Right lobe of liver (tissue), 6 donors: ENCODE results near the gene CCNK. TPM values are rescaled to one million over a fixed set of nuclear protein-coding genes. Genes with fewer than 3 reads are reported as not detected.
A peak's percentile ranks its signal among the peaks of the same experiment; 100 is the strongest.

ENCODE experiments used
- ATAC-seq, 4 donors: fragments of 200-7000 bp; cut with Tn5 transposase; one replicate each; pipeline ENCODE4 v1.9.1; 2020; ENCODE audit warnings: mild to moderate bottlenecking in 4 of 4, moderate library complexity in 4 of 4
- DNase-seq, 3 donors: peaks; one replicate each; pipeline ENCODE4 v3.0.0-alpha.2; 2020
- H3K27ac ChIP-seq, 3 donors: fragments of 200-600 bp; one replicate each; pipeline ENCODE4 v1.8.0; 2022
- H3K27me3 ChIP-seq, 2 donors: fragments of 200-600 bp; one replicate each; pipeline ENCODE4 v1.8.0; 2022
- H3K36me3 ChIP-seq, 4 donors: fragments of 200-600 bp; sonication (generic) in 1 of 4; one replicate each; pipeline versions ENCODE4 v1.5.1 to v1.8.0; 2017 to 2022; ENCODE audit warnings: control low read depth in 1 of 4
- H3K4me1 ChIP-seq, 4 donors: fragments of 200-600 bp; sonication (generic) in 1 of 4; one replicate each; pipeline versions ENCODE4 v1.5.1 to v1.8.0; 2017 to 2022; ENCODE audit warnings: control low read depth in 1 of 4
- H3K4me3 ChIP-seq, 3 donors: fragments of 200-600 bp; one replicate each; pipeline ENCODE4 v1.8.0; 2022
- H3K9me3 ChIP-seq, 4 donors: fragments of 200-600 bp; sonication (generic) in 1 of 4; one replicate each; pipeline versions ENCODE4 v1.5.1 to v1.8.0; 2017 to 2022; ENCODE audit warnings: control low read depth in 1 of 4
- CTCF ChIP-seq, 4 donors: fragments of 200-600 bp in 3 of 4; fragments of 450-650 bp in 1 of 4; IDR thresholded peaks; one replicate each; pipeline versions ENCODE4 v1.5.1 to v1.8.0; 2016 to 2022; ENCODE audit warnings: antibody characterized with exemption in 4 of 4, mild to moderate bottlenecking in 2 of 4
- POLR2A ChIP-seq: fragments of 450-650 bp; IDR thresholded peaks from one replicate; pipeline ENCODE4 v1.6.1; 2017; ENCODE audit warnings: antibody characterized with exemption, mild to moderate bottlenecking
- WGBS: methylation state at CpG from one replicate; pipeline ENCODE4 v1.1.6; 2018; ENCODE audit warnings: low coverage, low lambda C conversion rate; ENCODE audit not compliant: insufficient coverage; ENCODE audit errors: missing lambda C conversion rate; 5-methylcytosine and 5-hydroxymethylcytosine counted together
- intact Hi-C, 2 donors: fragments of 100-400 bp; cut with DNase I; formaldehyde crosslinking; loops; one replicate each; pipeline versions ENCODE4 v1.11.2 to v1.14.1; 2022
- total RNA-seq, 6 experiments: library from RNA; depleted of rRNA in 2 of 6; stranded (reverse); fragments of >200 nt in 2 of 6; fragmentation: NEBNext Ultra II Directional in 3 of 6; extraction: Animal tissue kit (Norgen Biotek cat#: 25700) in 3 of 6; gene quantifications; one replicate each; pipeline versions ENCODE4 v1.1.0 to v1.2.4, GENCODE V29; 2016 to 2023
- donor health status: DM: no; HTN: yes; CAD: no.
- donor health status: DM: no; HTN: no; CAD: no.
- donor health status: DM: no; HTN: no; CAD: no.
- donor health status: DM: no; HTN: yes; CAD: no.
- donor health status: DM: no; HTN: yes; CAD: no.

CCNK gene
- total RNA-seq, 6 experiments from 2014 or later = 11.8 to 23.4 (median 15.4) TPM

DNA sequence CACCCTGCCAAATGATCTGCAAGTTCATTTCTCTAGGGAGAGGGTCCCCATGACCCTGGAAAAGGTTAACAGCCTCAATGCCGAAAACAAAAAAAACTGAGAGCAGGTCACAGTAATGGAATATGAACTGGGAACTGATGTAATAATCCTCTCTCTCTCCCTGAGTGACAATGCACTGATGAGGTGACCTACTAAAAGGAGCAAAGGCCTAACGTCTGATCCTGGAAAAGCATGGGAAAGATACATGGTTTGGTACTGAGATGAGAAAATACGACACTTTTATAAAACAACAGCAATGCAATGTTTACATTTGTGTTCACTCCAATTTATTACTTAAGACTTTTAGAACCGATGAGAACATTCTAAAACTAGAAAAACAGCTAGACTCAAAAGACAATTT is 28.2 kb upstream of the CCNK start:
- H3K36me3 ChIP-seq = peaks cover 0 to 49% (median 13%) of the 10 kb centered on the region in 4 donors
- DNase-seq (no peak), ATAC-seq (no peak)
- TF ChIP-seq POLR2A (no peak), CTCF (IDR thresholded peaks at IDR 0.05) (no peak)
- 72% methylated on average over 4 of the region's 4 CpGs for whole genome bisulfite sequencing
- H3K4me1 ChIP-seq = no peaks in the 10 kb centered on the region
- H3K27ac ChIP-seq = no peak overlapping the region
- no peak overlapping the region for H3K4me3 ChIP-seq
- no peaks in the 10 kb centered on the region for H3K9me3 ChIP-seq
- intact Hi-C loops = no loop called here
- H3K27me3 ChIP-seq = no peaks in the 10 kb centered on the region

DNA sequence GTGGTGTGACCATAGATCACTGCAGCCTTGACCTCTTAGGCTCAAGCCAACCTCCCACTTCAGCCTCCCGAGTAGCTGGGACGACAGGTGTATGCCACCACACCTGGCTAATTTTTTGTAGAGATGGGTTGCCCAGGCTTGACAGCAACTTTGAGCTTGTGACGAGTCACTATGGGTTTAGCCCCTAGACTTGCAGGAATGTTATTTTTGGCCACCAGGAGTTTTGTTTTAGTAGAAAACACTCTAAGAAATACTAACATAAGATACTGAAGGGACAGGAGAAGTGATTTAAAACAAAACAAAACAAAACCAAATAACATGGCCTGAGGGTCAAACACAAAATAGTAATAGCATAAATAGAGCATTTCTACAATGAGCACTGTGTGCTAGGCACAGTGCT is 27.0 kb upstream of the CCNK start:
- H3K27me3 ChIP-seq = no peaks in the 10 kb centered on the region
- H3K4me3 ChIP-seq = no peak overlapping the region
- no peaks in the 10 kb centered on the region for H3K9me3 ChIP-seq
- 79% methylated on average over 3 of the region's 3 CpGs for WGBS
- no peak overlapping the region for H3K27ac ChIP-seq
- ATAC-seq (no peak), DNase-seq (no peak)
- intact Hi-C loops = no loop called here
- TF ChIP-seq POLR2A = no peak
- TF ChIP-seq CTCF (IDR thresholded peaks at IDR 0.05) = no peak
- H3K36me3 ChIP-seq = peaks cover 0 to 52% (median 14%) of the 10 kb centered on the region in 4 donors
- no peaks in the 10 kb centered on the region for H3K4me1 ChIP-seq

DNA sequence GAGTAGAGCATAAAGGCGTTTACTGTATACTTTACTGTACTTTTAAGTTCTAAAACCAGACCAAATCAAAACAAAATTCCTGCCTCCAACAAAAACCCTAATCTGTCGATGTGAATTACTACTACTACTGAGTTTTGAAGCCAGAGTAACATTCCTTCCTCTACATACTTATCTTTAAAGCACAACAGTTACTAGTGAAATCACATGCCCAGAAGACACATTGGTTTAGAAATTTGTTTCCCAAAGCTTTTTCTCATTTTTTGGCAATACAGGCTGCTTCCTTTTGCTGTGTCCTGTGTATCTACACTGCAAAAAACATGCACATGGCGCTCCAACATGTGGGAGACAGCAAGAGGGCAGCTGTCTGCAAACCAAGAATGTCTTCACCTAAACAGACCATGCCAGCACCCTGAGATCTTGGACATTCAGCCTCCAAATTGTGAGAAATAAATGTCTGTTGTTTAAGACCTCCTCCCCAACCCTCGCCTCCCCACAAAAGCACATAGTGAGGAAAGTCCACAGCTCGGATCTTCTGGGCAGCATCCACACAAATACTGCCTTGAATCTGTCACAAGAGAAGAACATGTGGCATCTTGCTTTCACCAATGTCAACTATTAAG is 21.6 kb upstream of the CCNK start:
- no peaks in the 10 kb centered on the region for H3K9me3 ChIP-seq
- H3K36me3 ChIP-seq = peaks cover 0 to 43% (median 14%) of the 10 kb centered on the region in 4 donors
- no peak for TF ChIP-seq POLR2A
- no peak for TF ChIP-seq CTCF (IDR thresholded peaks at IDR 0.05)
- no peak overlapping the region for H3K27ac ChIP-seq
- no peak overlapping the region for H3K4me3 ChIP-seq
- ATAC-seq = no peak
- DNase-seq = no peak
- WGBS = 78% methylated on average over 5 of the region's 5 CpGs
- intact Hi-C loops = no loop called here
- no peaks in the 10 kb centered on the region for H3K27me3 ChIP-seq
- H3K4me1 ChIP-seq = peaks cover 0 to 11% (median 5%) of the 10 kb centered on the region in 4 donors

DNA sequence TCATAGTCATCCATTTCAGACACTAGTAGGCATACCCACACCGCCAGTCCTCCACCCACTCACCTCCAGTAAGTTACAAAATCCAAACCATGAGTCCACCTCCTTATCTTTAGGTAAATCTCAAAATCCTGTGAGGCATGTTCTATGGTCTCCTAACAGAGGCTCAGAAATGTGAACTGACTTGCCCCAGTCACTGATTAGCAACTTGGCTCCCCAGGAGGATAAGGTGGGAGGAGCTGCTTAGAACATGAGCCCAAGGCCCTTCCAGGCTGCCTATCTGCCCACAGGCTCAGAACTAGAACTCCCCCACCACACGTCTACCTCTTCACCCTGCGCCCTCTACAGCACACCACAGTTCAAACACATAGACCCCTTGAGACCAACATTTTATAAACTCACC is 20.4 kb upstream of the CCNK start:
- TF ChIP-seq CTCF (IDR thresholded peaks at IDR 0.05) (no peak), POLR2A (no peak)
- Histone ChIP-seq H3K9me3 (no peaks in the 10 kb centered on the region), H3K36me3 (peaks cover 0 to 49% (median 15%) of the 10 kb centered on the region in 4 donors), H3K27me3 (no peaks in the 10 kb centered on the region), H3K4me1 (peaks cover 0 to 11% (median 5%) of the 10 kb centered on the region in 4 donors), H3K27ac (no peak overlapping the region), H3K4me3 (no peak overlapping the region)
- 66% methylated on average over 3 of the region's 3 CpGs for WGBS
- DNase-seq (no peak), ATAC-seq (peak in 3 of 4 donors; percentile 11 to 76 (median 25))
- intact Hi-C loops = no loop called here
